Endothelial cell (in vitro differentiated cells): ENCODE measurements around the gene RPL14. TPM values are rescaled to one million over a fixed set of nuclear protein-coding genes. Genes with fewer than 3 reads are reported as not detected.
"Not testable (repeated sequence)": the region's sequence is repeated elsewhere in the genome, so short reads cannot be mapped to it uniquely, and the experiment has no call there.

Experiments
- DNase-seq: peaks from one replicate; pipeline ENCODE4 v3.0.0; 2021; ENCODE audit warnings: low spot score
- H3K27ac Mint-ChIP-seq: one replicate; pipeline ENCODE4 v1.8.0; 2021; ENCODE audit warnings: mixed read lengths, inconsistent platforms; ENCODE audit not compliant: unreplicated experiment
- H3K27me3 Mint-ChIP-seq: one replicate; pipeline ENCODE4 v1.8.0; 2021; ENCODE audit warnings: mild to moderate bottlenecking, moderate library complexity, mixed read lengths, inconsistent platforms; ENCODE audit not compliant: unreplicated experiment
- H3K36me3 Mint-ChIP-seq: one replicate; pipeline ENCODE4 v1.8.0; 2021; ENCODE audit warnings: mild to moderate bottlenecking, low read depth, mixed read lengths, inconsistent platforms; ENCODE audit not compliant: unreplicated experiment
- H3K4me1 Mint-ChIP-seq: one replicate; pipeline ENCODE4 v1.8.0; 2021; ENCODE audit warnings: mild to moderate bottlenecking, mixed read lengths, inconsistent platforms; ENCODE audit not compliant: unreplicated experiment
- H3K4me3 Mint-ChIP-seq: one replicate; pipeline ENCODE4 v1.8.0; 2021; ENCODE audit warnings: mild to moderate bottlenecking, mixed read lengths, inconsistent platforms; ENCODE audit not compliant: unreplicated experiment
- H3K9me3 Mint-ChIP-seq: one replicate; pipeline ENCODE4 v1.8.0; 2021; ENCODE audit warnings: mixed read lengths, inconsistent platforms; ENCODE audit not compliant: unreplicated experiment
- CTCF ChIP-seq: fragments of 200-600 bp; sonication (generic); IDR thresholded peaks from one replicate; pipeline ENCODE4 v1.5.0; 2021; ENCODE audit warnings: antibody characterized with exemption; ENCODE audit not compliant: unreplicated experiment
- total RNA-seq: library from RNA; stranded (reverse); fragmentation: NEBNext Ultra II Directional; extraction: Animal tissue kit (Norgen Biotek cat#: 25700); gene quantifications from one replicate; pipeline ENCODE4 v1.2.1, GENCODE V29; 2021; ENCODE audit not compliant: unreplicated experiment

The RPL14 gene
- total RNA-seq, 1 donor from 2014 or later: 2,049 TPM

- peak; percentile 95 for DNase-seq
- peaks cover 21% of the 10 kb centered on the region for H3K4me1 Mint-ChIP-seq
- no peaks in the 10 kb centered on the region for H3K9me3 Mint-ChIP-seq
- TF ChIP-seq CTCF: no peak
- H3K36me3 Mint-ChIP-seq: peaks cover 5% of the 10 kb centered on the region
- H3K27ac Mint-ChIP-seq: peak overlapping the region; percentile 97
- peak overlapping the region; percentile 90 for H3K4me3 Mint-ChIP-seq
- H3K27me3 Mint-ChIP-seq: peaks cover 4% of the 10 kb centered on the region
Measured at GRCh38 chr3:40452876-40453730, 4.0 kb upstream of the RPL14 start.

- Mint-ChIP-seq H3K9me3 (no peaks in the 10 kb centered on the region), H3K4me3 (no peak overlapping the region), H3K27me3 (peaks cover 4% of the 10 kb centered on the region), H3K36me3 (peaks cover 13% of the 10 kb centered on the region), H3K4me1 (peaks cover 27% of the 10 kb centered on the region), H3K27ac (no peak overlapping the region)
- no peak for DNase-seq
- TF ChIP-seq CTCF: no peak
Measured at GRCh38 chr3:40453933-40454332, 3.2 kb upstream of the RPL14 start.

- peaks cover 29% of the 10 kb centered on the region for H3K4me1 Mint-ChIP-seq
- H3K36me3 Mint-ChIP-seq: peaks cover 17% of the 10 kb centered on the region
- DNase-seq: no peak
- H3K27me3 Mint-ChIP-seq: peaks cover 4% of the 10 kb centered on the region
- peak overlapping the region; percentile 96 for H3K4me3 Mint-ChIP-seq
- no peak for TF ChIP-seq CTCF
- H3K27ac Mint-ChIP-seq: no peak overlapping the region
- no peaks in the 10 kb centered on the region for H3K9me3 Mint-ChIP-seq
Measured at GRCh38 chr3:40455328-40455727, 1.8 kb upstream of the RPL14 start.

- H3K4me1 Mint-ChIP-seq: peaks cover 29% of the 10 kb centered on the region
- TF ChIP-seq CTCF: no peak
- H3K9me3 Mint-ChIP-seq: no peaks in the 10 kb centered on the region
- H3K27me3 Mint-ChIP-seq: peaks cover 4% of the 10 kb centered on the region
- peak overlapping the region; percentile 96 for H3K4me3 Mint-ChIP-seq
- DNase-seq: no peak
- H3K27ac Mint-ChIP-seq: peak overlapping the region; percentile 95
- H3K36me3 Mint-ChIP-seq: peaks cover 21% of the 10 kb centered on the region
Measured at GRCh38 chr3:40456279-40456939, 730 bp upstream of the RPL14 start.

GRCh38 chr3:40458473-40458872 is 1.3 kb downstream of the RPL14 start:
- H3K27ac Mint-ChIP-seq: no peak overlapping the region

GRCh38 chr3:40460481-40460880 is 3.3 kb downstream of the RPL14 start:
- H3K4me3 Mint-ChIP-seq, H3K27me3 Mint-ChIP-seq, DNase-seq, H3K9me3 Mint-ChIP-seq, H3K27ac Mint-ChIP-seq: not testable (repeated sequence)
- Mint-ChIP-seq H3K4me1 (peaks cover 31% of the 10 kb centered on the region), H3K36me3 (peaks cover 31% of the 10 kb centered on the region)

More at GRCh38 chr3:40458473-40458872, 1.3 kb downstream of the RPL14 start:
- peaks cover 21% of the 10 kb centered on the region for H3K4me1 Mint-ChIP-seq
- DNase-seq: no peak
- H3K27me3 Mint-ChIP-seq: no peaks in the 10 kb centered on the region
- peaks cover 31% of the 10 kb centered on the region for H3K36me3 Mint-ChIP-seq
- no peaks in the 10 kb centered on the region for H3K9me3 Mint-ChIP-seq
- TF ChIP-seq CTCF: no peak
- peak overlapping the region; percentile 96 for H3K4me3 Mint-ChIP-seq
